ENCODE results near the gene SIL1. TPM values are rescaled to one million over a fixed set of nuclear protein-coding genes. Genes with fewer than 3 reads are reported as not detected.

SIL1 gene
- total and polyA plus RNA-seq, 2 of the 4 experiments (the other 2 are of a cell fraction), result 56.1 to 66.0 TPM

DNA sequence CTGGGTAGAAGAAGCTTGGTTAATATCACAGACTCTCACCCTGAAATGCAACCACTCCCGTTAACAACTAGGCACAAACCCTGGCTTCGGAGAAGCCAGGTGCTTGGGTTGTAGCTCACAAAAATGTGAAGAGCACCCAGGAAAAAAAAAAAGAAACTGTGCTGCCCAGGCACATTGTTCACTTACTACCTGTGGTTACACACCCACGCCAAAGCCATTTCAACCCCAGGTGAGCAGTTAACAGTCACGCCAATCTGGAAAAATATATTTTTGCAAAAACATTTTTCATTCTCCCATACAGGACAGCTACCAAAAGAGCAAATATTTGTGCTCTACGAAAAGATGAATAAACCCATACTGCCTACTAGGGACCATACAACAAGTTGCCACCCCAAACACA, 49.2 kb downstream of the SIL1 start:
- no peak overlapping the region for H2AK9ac ChIP-seq (replicated peaks; ENCODE audit: low read depth, low read length, poor library complexity)
- no peak overlapping the region for H2BK15ac ChIP-seq (ENCODE audit: low read depth, low read length)
- no peak overlapping the region for H3K9ac ChIP-seq (ENCODE audit: low read depth, low read length)
- no peaks in the 10 kb centered on the region for H3K36me3 ChIP-seq (ENCODE audit: control insufficient read depth, insufficient read depth, low read length)
- no peak overlapping the region for H2AK5ac ChIP-seq (ENCODE audit: low read depth, low read length)
- CTCF ChIA-PET, result no interaction called here
- in situ Hi-C loops (cut with MboI; ENCODE audit: low sequenced_read_pairs) (no loop called here), dilution Hi-C loops (cut with HindIII; ENCODE audit: low sequenced_read_pairs, unreplicated experiment) (no loop called here), intact Hi-C loops (cut with micrococcal nuclease) (loop anchor here (5.0 kb wide), 1 partner anchor 38 kb away; no protein-coding TSS in a partner anchor)
- H3K4ac ChIP-seq (ENCODE audit: low read depth, low read length), result no peak overlapping the region
- H3K79me1 ChIP-seq (ENCODE audit: low read depth in 1 of 2, low read length in 2 of 2), result peaks cover 13 to 30% of the 10 kb centered on the region in 2 experiments; a peak in 3 of 4 replicates
- H3K9me1 ChIP-seq (ENCODE audit: insufficient read depth, low read length), result peaks cover 9% of the 10 kb centered on the region; the same call in 1 of the 2 replicates
- H3K4me1 ChIP-seq (ENCODE audit: control insufficient read depth, insufficient read depth, low read length), result peaks cover 15% of the 10 kb centered on the region
- no peak overlapping the region for H3K56ac ChIP-seq (ENCODE audit: extremely low read depth, insufficient read depth, low read length)
- H4K91ac ChIP-seq (ENCODE audit: insufficient read depth, low read depth, low read length), result no peak overlapping the region
- H2BK5ac ChIP-seq (ENCODE audit: low read depth, low read length, poor library complexity, severe bottlenecking), result no peak overlapping the region
- no peak overlapping the region for H3K27ac ChIP-seq (ENCODE audit: insufficient read depth, low read length)
- no peak overlapping the region for H2BK20ac ChIP-seq (ENCODE audit: low read depth, low read length)
- no peak overlapping the region for H3K14ac ChIP-seq (replicated peaks; ENCODE audit: low read depth, low read length)
- no peak overlapping the region for H4K8ac ChIP-seq (ENCODE audit: low read depth in 2 of 2, low read length in 2 of 2)
- POLR2A ChIA-PET (ENCODE audit: unreplicated experiment), result no interaction called here
- H3K23ac ChIP-seq (ENCODE audit: low read depth, low read length), result no peak overlapping the region
- H3K4me3 ChIP-seq (ENCODE audit: insufficient read depth, low read depth, low read length), result no peak overlapping the region
- H3K4me2 ChIP-seq (ENCODE audit: low read depth, low read length), result no peak overlapping the region
- H4K5ac ChIP-seq (ENCODE audit: low read depth, low read length), result no peak overlapping the region
- no TSS peak for BruUV-seq (replicated peaks)
- no peaks in the 10 kb centered on the region for H3K27me3 ChIP-seq (ENCODE audit: control insufficient read depth, insufficient read depth, low read length)
- 0 out of 2 replicates have a peak, but pooled peaks cover 5% of the 10 kb centered on the region for H4K20me1 ChIP-seq (ENCODE audit: insufficient read depth, low read length)
- no peak overlapping the region for H2AFZ ChIP-seq (replicated peaks; ENCODE audit: low read length, poor library complexity)
- no peak for ATAC-seq (ENCODE audit: low read depth)
- no peak overlapping the region for H2BK120ac ChIP-seq (ENCODE audit: low read depth, low read length)
- no peaks in the 10 kb centered on the region for H3K9me3 ChIP-seq (ENCODE audit: control insufficient read depth, insufficient read depth, low read length)
- no peak for TF ChIP-seq RAD21 (IDR thresholded peaks at IDR 0.05; ENCODE audit: low read length)
- no peak for TF ChIP-seq RCOR1 (IDR thresholded peaks at IDR 0.05; ENCODE audit: insufficient replicate concordance, low read length)
- no peak for TF ChIP-seq MAZ (IDR thresholded peaks at IDR 0.05; ENCODE audit: borderline replicate concordance, low read depth, low read length)
- no peak for TF ChIP-seq NFE2L2 (IDR thresholded peaks at IDR 0.05; ENCODE audit: low read depth, low read length)
- no peak for TF ChIP-seq CEBPB (IDR thresholded peaks at IDR 0.05; ENCODE audit: low read depth, low read length)
- TF ChIP-seq SMC3 (IDR thresholded peaks at IDR 0.05; ENCODE audit: low read depth, low read length), result no peak
- TF ChIP-seq ELK1 (IDR thresholded peaks at IDR 0.05; ENCODE audit: borderline replicate concordance, low read depth, low read length), result no peak
- TF ChIP-seq MAFK (IDR thresholded peaks at IDR 0.05; ENCODE audit: low read depth, low read length), result no peak
- no peak for TF ChIP-seq FOS (IDR thresholded peaks at IDR 0.05; ENCODE audit: low read depth, low read length)
- TF ChIP-seq POLR2A (IDR thresholded peaks at IDR 0.05; ENCODE audit: low read depth, low read length), result no peak
- no peak for TF ChIP-seq CHD1 (IDR thresholded peaks at IDR 0.05; ENCODE audit: low read depth, low read length)
- no peak for TF ChIP-seq MXI1 (IDR thresholded peaks at IDR 0.05; ENCODE audit: borderline replicate concordance, low read depth, low read length)
- TF ChIP-seq, protein P1, sequence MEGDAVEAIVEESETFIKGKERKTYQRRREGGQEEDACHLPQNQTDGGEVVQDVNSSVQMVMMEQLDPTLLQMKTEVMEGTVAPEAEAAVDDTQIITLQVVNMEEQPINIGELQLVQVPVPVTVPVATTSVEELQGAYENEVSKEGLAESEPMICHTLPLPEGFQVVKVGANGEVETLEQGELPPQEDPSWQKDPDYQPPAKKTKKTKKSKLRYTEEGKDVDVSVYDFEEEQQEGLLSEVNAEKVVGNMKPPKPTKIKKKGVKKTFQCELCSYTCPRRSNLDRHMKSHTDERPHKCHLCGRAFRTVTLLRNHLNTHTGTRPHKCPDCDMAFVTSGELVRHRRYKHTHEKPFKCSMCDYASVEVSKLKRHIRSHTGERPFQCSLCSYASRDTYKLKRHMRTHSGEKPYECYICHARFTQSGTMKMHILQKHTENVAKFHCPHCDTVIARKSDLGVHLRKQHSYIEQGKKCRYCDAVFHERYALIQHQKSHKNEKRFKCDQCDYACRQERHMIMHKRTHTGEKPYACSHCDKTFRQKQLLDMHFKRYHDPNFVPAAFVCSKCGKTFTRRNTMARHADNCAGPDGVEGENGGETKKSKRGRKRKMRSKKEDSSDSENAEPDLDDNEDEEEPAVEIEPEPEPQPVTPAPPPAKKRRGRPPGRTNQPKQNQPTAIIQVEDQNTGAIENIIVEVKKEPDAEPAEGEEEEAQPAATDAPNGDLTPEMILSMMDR (conservative IDR thresholded peaks at IDR 0.05; ENCODE audit: low read depth, low read length), result no peak
- TF ChIP-seq USF2 (IDR thresholded peaks at IDR 0.05; ENCODE audit: low read depth, low read length), result no peak
- no peak for TF ChIP-seq RFX5 (IDR thresholded peaks at IDR 0.05; ENCODE audit: low read depth, low read length)
- TF ChIP-seq BHLHE40 (IDR thresholded peaks at IDR 0.05; ENCODE audit: low read depth, low read length), result no peak
- WGBS, 2 experiments (ENCODE audit: extremely low coverage in 2 of 2, insufficient read length in 1 of 2), result no CpG with 5 or more reads among the region's 5 CpGs
- DNase-seq, result no peak
- no peak overlapping the region for H3K18ac ChIP-seq (ENCODE audit: low read depth, low read length)
